ENCODE data around the gene CCDC24.

The CCDC24 gene

GRCh38 chr1:44029260-44029910 lies 38.0 kb downstream of the CCDC24 start:
- peak; percentile 55 for DNase-seq

- DNase-seq: peak; percentile 75
These were observed 38.7 kb downstream of the CCDC24 start for GRCh38 chr1:44029911-44030604.

- DNase-seq: no peak
These were observed 39.3 kb downstream of the CCDC24 start for GRCh38 chr1:44030605-44031251.

GRCh38 chr1:44031252-44032169 lies 40.1 kb downstream of the CCDC24 start, which contains the start of gene SLC6A9:
Gene SLC6A9 (minus strand): TSS chr1:44031462. CDS start chr1:44024277, 7,185 bp downstream.
- DNase-seq: peak; percentile 42

- no peak for DNase-seq
These were observed 40.9 kb downstream of the CCDC24 start for GRCh38 chr1:44032170-44032790.

- no peak for DNase-seq
These were observed 41.7 kb downstream of the CCDC24 start for GRCh38 chr1:44033041-44033575.

GRCh38 chr1:44033756-44034155 lies 42.4 kb downstream of the CCDC24 start:
- no peak for DNase-seq

GRCh38 chr1:44034423-44034822 lies 43.0 kb downstream of the CCDC24 start:
- DNase-seq: no peak

- DNase-seq: no peak
These were observed 43.7 kb downstream of the CCDC24 start for GRCh38 chr1:44034976-44035716.

GRCh38 chr1:44035726-44036408 lies 44.5 kb downstream of the CCDC24 start:
- DNase-seq: no peak

- peak; percentile 67 for DNase-seq
These were observed 45.2 kb downstream of the CCDC24 start for GRCh38 chr1:44036409-44037139.

- no peak for DNase-seq
These were observed 45.8 kb downstream of the CCDC24 start for GRCh38 chr1:44037154-44037553.

- no peak for DNase-seq
These were observed 47.7 kb downstream of the CCDC24 start for GRCh38 chr1:44038876-44039657.

- no peak for DNase-seq
These were observed 49.0 kb downstream of the CCDC24 start for GRCh38 chr1:44040418-44040817.

GRCh38 chr1:44040846-44041245 lies 49.4 kb downstream of the CCDC24 start:
- no peak for DNase-seq

- no peak for DNase-seq
These were observed 52.0 kb downstream of the CCDC24 start for GRCh38 chr1:44043176-44044070.

GRCh38 chr1:44044071-44044801 lies 52.8 kb downstream of the CCDC24 start:
- DNase-seq: no peak
